Astrocyte (in vitro differentiated cells and primary cell): ENCODE data around the gene HAUS8.

ENCODE experiments used
- CTCF ChIP-seq: IDR thresholded peaks from 2 replicates; pipeline ENCODE4 v1.5.1; 2011; ENCODE audit warnings: low read depth, mild to moderate bottlenecking, inconsistent platforms, low read length, moderate library complexity; ENCODE audit not compliant: insufficient read depth
- EZH2 ChIP-seq: IDR thresholded peaks from 2 replicates; pipeline ENCODE4 v1.6.1; 2012; ENCODE audit warnings: mild to moderate bottlenecking, low read length, inconsistent platforms; ENCODE audit not compliant: insufficient read depth

DNA sequence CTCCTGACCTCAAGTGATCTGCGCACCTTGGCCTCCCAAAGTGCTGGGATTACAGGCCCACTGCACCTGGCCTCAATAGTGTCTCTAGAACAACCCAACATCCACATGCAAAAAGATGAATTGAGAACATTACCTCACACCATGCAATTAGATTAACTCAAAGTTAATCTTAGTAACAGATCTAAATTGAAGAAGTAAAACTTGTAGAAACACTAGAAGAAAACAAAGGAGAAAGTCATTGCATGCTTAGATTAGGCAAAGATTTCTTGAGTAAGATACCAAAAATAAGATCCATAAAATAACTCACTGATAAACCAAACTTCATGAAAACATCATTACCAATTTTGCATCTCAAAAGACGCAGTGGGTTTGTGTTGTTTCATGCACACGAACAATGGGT is 51.4 kb downstream of the HAUS8 start:
- TF ChIP-seq CTCF = no peak
- no peak for TF ChIP-seq EZH2
